SW480 (cell line): Measurements from ENCODE around the gene TNFRSF6B.
"Not testable (repeated sequence)": the region's sequence is repeated elsewhere in the genome, so short reads cannot be mapped to it uniquely, and the experiment has no call there.

Experiments used
- DNase-seq: peaks from one replicate; pipeline ENCODE4 v3.0.0-alpha.2; 2016; ENCODE audit warnings: low spot score

TNFRSF6B gene

GRCh38 chr20:63708301-63709148 lies 12.1 kb downstream of the TNFRSF6B start:
- peak; percentile 56 for DNase-seq

GRCh38 chr20:63709149-63709527 lies 12.7 kb downstream of the TNFRSF6B start:
- DNase-seq = no peak

- DNase-seq = no peak
These were observed 14.7 kb downstream of the TNFRSF6B start for GRCh38 chr20:63711085-63711645.

GRCh38 chr20:63712191-63712590 lies 15.7 kb downstream of the TNFRSF6B start:
- no peak for DNase-seq

GRCh38 chr20:63714858-63715257 lies 18.4 kb downstream of the TNFRSF6B start:
- DNase-seq = no peak

GRCh38 chr20:63718996-63719395 lies 22.5 kb downstream of the TNFRSF6B start:
- DNase-seq = no peak

GRCh38 chr20:63722967-63723622 lies 26.6 kb downstream of the TNFRSF6B start:
- DNase-seq = not testable (repeated sequence)

- DNase-seq = not testable (repeated sequence)
These were observed 33.8 kb downstream of the TNFRSF6B start for GRCh38 chr20:63730189-63730733.

GRCh38 chr20:63731410-63731809 lies 35.0 kb downstream of the TNFRSF6B start:
- DNase-seq = no peak

GRCh38 chr20:63732118-63733095 lies 36.0 kb downstream of the TNFRSF6B start:
- DNase-seq = no peak

- DNase-seq = no peak
These were observed 36.7 kb downstream of the TNFRSF6B start for GRCh38 chr20:63733117-63733516.

GRCh38 chr20:63733579-63734081 lies 37.2 kb downstream of the TNFRSF6B start:
- DNase-seq = no peak

- DNase-seq = no peak
These were observed 37.9 kb downstream of the TNFRSF6B start for GRCh38 chr20:63734111-63734945.

- no peak for DNase-seq
These were observed 38.8 kb downstream of the TNFRSF6B start for GRCh38 chr20:63734946-63735858.

GRCh38 chr20:63735859-63736718 lies 39.6 kb downstream of the TNFRSF6B start, which contains the start of gene LIME1:
Gene LIME1, plus strand, starts transcription at chr20:63736664. Its CDS starts 886 bp downstream, at chr20:63737550.
- peak; percentile 90 for DNase-seq

- peak; percentile 72 for DNase-seq
These were observed 40.6 kb downstream of the TNFRSF6B start for GRCh38 chr20:63736893-63737694.

GRCh38 chr20:63737695-63737944 lies 41.2 kb downstream of the TNFRSF6B start:
- no peak for DNase-seq
